H1 (cell line): ENCODE measurements around the gene SLC39A2.

ENCODE experiments used
- EGR1 ChIP-seq: IDR thresholded peaks from 2 replicates; pipeline ENCODE4 v1.6.1; 2011; ENCODE audit warnings: low read depth, low read length, borderline replicate concordance
- RAD21 ChIP-seq, 2 experiments: IDR thresholded peaks in 1 of 2; conservative IDR thresholded peaks in 1 of 2; 2 replicates each; pipeline ENCODE4 v1.6.1; 2011; ENCODE audit warnings: low read depth in 2 of 2, low read length in 2 of 2, improper control_type of control experiment in 1 of 2, inconsistent platforms in 1 of 2, mild to moderate bottlenecking in 1 of 2, moderate library complexity in 1 of 2
- SIN3A ChIP-seq, 2 experiments: IDR thresholded peaks in 1 of 2; conservative IDR thresholded peaks in 1 of 2; 2 replicates each; pipeline ENCODE4 v1.6.1; 2011 to 2012; ENCODE audit warnings: low read length in 2 of 2, improper control_type of control experiment in 1 of 2, low read depth in 1 of 2, mild to moderate bottlenecking in 1 of 2

DNA sequence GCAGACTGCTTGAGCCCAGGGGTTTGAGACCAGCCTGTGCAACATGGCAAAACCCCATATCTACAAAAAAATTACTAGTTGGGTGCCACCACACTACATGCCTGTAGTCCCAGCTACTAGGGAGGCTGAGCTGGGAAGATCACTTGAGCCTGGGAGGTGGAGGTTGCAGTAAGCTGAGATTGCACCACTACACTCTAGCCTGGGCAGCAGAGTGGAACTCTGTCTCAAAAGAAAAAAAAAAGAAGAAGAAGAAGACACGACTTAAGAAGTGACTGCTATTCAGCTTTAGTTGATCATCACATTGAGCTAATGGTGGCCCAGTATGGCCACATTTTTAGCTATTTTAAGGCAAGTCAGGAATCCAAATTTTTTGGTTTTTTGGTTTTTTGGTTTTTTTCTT, 18.2 kb upstream of the SLC39A2 start:
- no peak for TF ChIP-seq EGR1
- TF ChIP-seq SIN3A (conservative IDR thresholded peaks at IDR 0.05 in 1 of 2, IDR thresholded peaks at IDR 0.05 in 1 of 2; ENCODE audit: low read depth in 1 of 2, low read length in 2 of 2): no peak
- TF ChIP-seq RAD21 (IDR thresholded peaks at IDR 0.05 in 1 of 2, conservative IDR thresholded peaks at IDR 0.05 in 1 of 2; ENCODE audit: low read depth in 2 of 2, low read length in 2 of 2): no peak
